A673 (cell line): ENCODE data around the gene ZBP1. TPM values are rescaled to one million over a fixed set of nuclear protein-coding genes. Genes with fewer than 3 reads are reported as not detected.

Experiments used
- BruUV-seq: library from RNA; stranded (reverse); fragments of 400-500 nt; replicated peaks from 2 replicates; lab custom pipeline; 2021; lab: Mats Ljungman, UMichigan
- CTCF ChIA-PET: fragments of 300-600 bp; sonication (Branson Sonifier 250); formaldehyde crosslinking; loops from one replicate; lab custom pipeline; 2022; ENCODE audit warnings: antibody characterized with exemption; lab: Charles Lee
- POLR2A ChIA-PET: fragments of 300-600 bp; sonication (Branson Sonifier 250); formaldehyde crosslinking; loops from one replicate; lab custom pipeline; 2022; ENCODE audit warnings: antibody characterized with exemption; ENCODE audit not compliant: low non-redundant PET; lab: Charles Lee
- DNase-seq: peaks from one replicate; pipeline ENCODE4 v3.0.0-alpha.2; 2015; ENCODE audit warnings: low spot score
- H3K27ac ChIP-seq: fragments of 200-600 bp; sonication (generic); 2 replicates; pipeline ENCODE4 v1.5.1; 2016; ENCODE audit warnings: mixed run types, low read depth, mild to moderate bottlenecking, mixed read lengths, antibody characterized with exemption, low read length; ENCODE audit not compliant: poor library complexity, severe bottlenecking
- H3K27me3 ChIP-seq: fragments of 200-600 bp; sonication (generic); replicated peaks from 2 replicates; pipeline ENCODE4 v1.6.1; 2017; ENCODE audit warnings: mixed run types, low read depth, mild to moderate bottlenecking, mixed read lengths, antibody characterized with exemption, low read length; ENCODE audit not compliant: insufficient read depth, poor library complexity
- H3K36me3 ChIP-seq: fragments of 200-600 bp; sonication (generic); 2 replicates; pipeline ENCODE4 v1.6.1; 2016; ENCODE audit warnings: mixed run types, mild to moderate bottlenecking, mixed read lengths, antibody characterized with exemption, low read length; ENCODE audit not compliant: insufficient read depth, poor library complexity, severe bottlenecking
- H3K4me1 ChIP-seq: fragments of 200-600 bp; sonication (generic); 2 replicates; pipeline ENCODE4 v1.6.1; 2017; ENCODE audit warnings: mixed run types, mild to moderate bottlenecking, mixed read lengths, antibody characterized with exemption, low read length; ENCODE audit not compliant: insufficient read depth, poor library complexity, severe bottlenecking
- H3K4me3 ChIP-seq: fragments of 200-600 bp; sonication (generic); 2 replicates; pipeline ENCODE4 v1.5.1; 2016; ENCODE audit warnings: low read depth, mixed run types, mild to moderate bottlenecking, mixed read lengths, low read length; ENCODE audit not compliant: poor library complexity, severe bottlenecking
- H3K9me3 ChIP-seq: fragments of 200-600 bp; sonication (generic); 2 replicates; pipeline ENCODE4 v1.6.1; 2016; ENCODE audit warnings: mixed run types, low read depth, mild to moderate bottlenecking, mixed read lengths, antibody characterized with exemption, low read length; ENCODE audit not compliant: poor library complexity, severe bottlenecking
- CTCF ChIP-seq: fragments of 300-800, 200-600 bp; sonication (generic); conservative IDR thresholded peaks from 2 replicates; pipeline ENCODE4 v1.5.1; 2017; ENCODE audit warnings: low read depth, mild to moderate bottlenecking, antibody characterized with exemption, low read length, moderate library complexity, mixed read lengths
- EZH2 ChIP-seq: fragments of 200-600 bp; sonication (generic); IDR thresholded peaks from 2 replicates; pipeline ENCODE4 v1.6.1; 2017; ENCODE audit warnings: borderline replicate concordance, low read depth, mild to moderate bottlenecking, mixed read lengths, antibody characterized with exemption, low read length; ENCODE audit not compliant: poor library complexity, severe bottlenecking
- intact Hi-C: fragments of 100-400 bp; cut with micrococcal nuclease; formaldehyde crosslinking; loops from one replicate; pipeline ENCODE4 v1.10.0; 2022; ENCODE audit not compliant: unreplicated experiment
- total RNA-seq: library from RNA; stranded (reverse); gene quantifications from 2 replicates; pipeline ENCODE4 v1.2.3, GENCODE V29; 2021

The ZBP1 gene
- total RNA-seq, 1 experiment from 2014 or later, result not detected

GRCh38 chr20:57622201-57622570 is 2.0 kb upstream of the ZBP1 start:
- H3K36me3 ChIP-seq, result no peaks in the 10 kb centered on the region
- H3K9me3 ChIP-seq, result no peaks in the 10 kb centered on the region
- H3K27ac ChIP-seq, result no peak overlapping the region
- no peak for TF ChIP-seq EZH2
- no peak for TF ChIP-seq CTCF
- no peak overlapping the region for H3K4me3 ChIP-seq
- intact Hi-C loops, result loop anchor here (10.0 kb wide), 1 partner anchor 553 kb away; no protein-coding TSS in a partner anchor
- DNase-seq, result no peak
- no TSS peak for BruUV-seq
- H3K27me3 ChIP-seq, result no peaks in the 10 kb centered on the region
- no peaks in the 10 kb centered on the region for H3K4me1 ChIP-seq
- POLR2A ChIA-PET, result no interaction called here
- CTCF ChIA-PET, result interaction anchor here (0.7 kb wide), 2 partner anchors 558 to 559 kb away, joined by 3 to 4 read pairs; no protein-coding TSS in a partner anchor

GRCh38 chr20:57621421-57622200 is 1.4 kb upstream of the ZBP1 start:
- Histone ChIP-seq H3K27me3 (no peaks in the 10 kb centered on the region), H3K9me3 (no peaks in the 10 kb centered on the region), H3K4me3 (no peak overlapping the region), H3K36me3 (no peaks in the 10 kb centered on the region), H3K27ac (no peak overlapping the region), H3K4me1 (no peaks in the 10 kb centered on the region)
- no peak for TF ChIP-seq EZH2
- TF ChIP-seq CTCF, result no peak
- ChIA-PET POLR2A (no interaction called here), CTCF (interaction anchor here (0.7 kb wide), 1 partner anchor 558 kb away, joined by 4 read pairs; no protein-coding TSS in a partner anchor)
- BruUV-seq, result no TSS peak
- intact Hi-C loops, result loop anchor here (10.0 kb wide), 1 partner anchor 553 kb away; no protein-coding TSS in a partner anchor
- no peak for DNase-seq

GRCh38 chr20:57620999-57621398 is 773 bp upstream of the ZBP1 start:
- intact Hi-C loops, result loop anchor here (10.0 kb wide), 1 partner anchor 554 kb away; no protein-coding TSS in a partner anchor

More at GRCh38 chr20:57620999-57621398, 773 bp upstream of the ZBP1 start:
- H3K27ac ChIP-seq, result no peak overlapping the region
- no peak for DNase-seq
- CTCF ChIA-PET, result no interaction called here
- TF ChIP-seq EZH2 (no peak), CTCF (no peak)
- no peak overlapping the region for H3K4me3 ChIP-seq
- no peaks in the 10 kb centered on the region for H3K27me3 ChIP-seq
- no peaks in the 10 kb centered on the region for H3K36me3 ChIP-seq
- POLR2A ChIA-PET, result no interaction called here
- no peaks in the 10 kb centered on the region for H3K4me1 ChIP-seq
- BruUV-seq, result no TSS peak
- no peaks in the 10 kb centered on the region for H3K9me3 ChIP-seq
